Activated naive CD4-positive, alpha-beta T cell treated with Interleukin-2 at 50 U/mL for 16 hours (primary cell): Measurements from ENCODE around the gene ZNF423.
"Not testable (repeated sequence)": the region's sequence is repeated elsewhere in the genome, so short reads cannot be mapped to it uniquely, and the experiment has no call there.

Experiments
- DNase-seq: peaks from one replicate; pipeline ENCODE4 v3.0.0-alpha.2; 2020

ZNF423 gene

GRCh38 chr16:49523435-49524159 is 332.3 kb downstream of the ZNF423 start:
- DNase-seq = no peak

- DNase-seq = no peak
Measured at GRCh38 chr16:49521734-49522325, 334.1 kb downstream of the ZNF423 start.

GRCh38 chr16:49520492-49521038 is 335.3 kb downstream of the ZNF423 start:
- DNase-seq = no peak

GRCh38 chr16:49519741-49520140 is 336.2 kb downstream of the ZNF423 start:
- DNase-seq = no peak

DNA sequence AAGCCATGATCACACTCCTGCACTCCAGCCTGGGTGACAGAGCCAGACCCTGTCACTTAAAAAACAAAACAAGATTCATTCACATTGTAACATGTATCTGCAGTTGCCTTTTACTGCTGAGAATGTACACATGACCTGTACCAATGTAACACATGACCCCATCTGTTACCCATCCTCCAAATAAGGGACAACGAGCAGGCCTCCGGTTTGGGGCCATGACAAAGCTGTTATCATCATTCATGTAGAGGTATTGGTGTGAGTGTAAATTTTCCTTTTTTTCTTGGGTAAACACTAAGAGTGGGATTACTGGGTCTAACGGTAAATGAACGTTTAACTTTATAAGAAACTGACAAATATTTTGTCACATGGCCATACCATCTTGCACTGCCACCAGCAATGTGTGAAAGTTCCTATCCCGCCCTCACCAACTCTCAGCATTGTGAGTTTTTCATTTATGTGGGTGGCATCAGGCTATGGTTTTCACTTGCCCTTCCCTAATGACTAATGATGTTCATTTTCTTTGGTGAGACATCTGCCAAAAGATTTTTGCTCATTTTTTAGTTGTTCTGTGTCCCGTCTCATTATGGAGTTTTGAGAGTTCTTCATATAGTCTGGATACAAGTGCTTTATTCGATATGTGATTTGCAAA is 336.8 kb downstream of the ZNF423 start:
- no peak for DNase-seq

DNA sequence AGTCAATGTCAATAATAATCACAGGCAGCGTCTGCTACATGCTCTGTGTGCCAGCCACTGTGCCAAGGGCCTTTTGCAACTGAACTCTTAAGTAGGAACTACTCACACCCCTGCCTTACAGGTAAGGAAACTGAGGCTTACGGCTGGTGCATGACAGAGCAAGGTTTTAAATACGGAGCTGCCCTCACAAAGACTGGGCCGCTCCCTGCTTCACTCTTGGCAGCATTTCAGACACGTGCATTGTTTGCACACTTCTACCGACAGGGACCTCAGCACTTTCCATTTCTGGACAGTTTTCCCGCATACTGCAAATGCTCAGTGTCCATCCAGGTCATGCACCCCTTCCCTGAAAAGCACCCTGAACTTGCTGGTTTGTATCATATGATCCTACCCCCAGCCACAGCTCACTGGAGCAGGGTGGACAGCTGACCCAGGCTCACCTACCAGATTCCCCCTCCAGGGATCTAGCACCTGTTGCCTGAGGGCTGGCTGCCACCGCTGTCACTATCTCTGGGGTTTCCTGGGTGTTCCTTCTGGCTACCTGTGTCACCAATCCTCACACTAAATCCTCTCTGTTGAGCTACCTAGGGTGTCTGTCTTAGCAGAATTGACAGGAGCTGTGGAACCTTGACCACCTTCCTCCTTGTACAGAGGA is 339.4 kb downstream of the ZNF423 start:
- DNase-seq = no peak

- no peak for DNase-seq
Measured at GRCh38 chr16:49515861-49516260, 340.1 kb downstream of the ZNF423 start.

DNA sequence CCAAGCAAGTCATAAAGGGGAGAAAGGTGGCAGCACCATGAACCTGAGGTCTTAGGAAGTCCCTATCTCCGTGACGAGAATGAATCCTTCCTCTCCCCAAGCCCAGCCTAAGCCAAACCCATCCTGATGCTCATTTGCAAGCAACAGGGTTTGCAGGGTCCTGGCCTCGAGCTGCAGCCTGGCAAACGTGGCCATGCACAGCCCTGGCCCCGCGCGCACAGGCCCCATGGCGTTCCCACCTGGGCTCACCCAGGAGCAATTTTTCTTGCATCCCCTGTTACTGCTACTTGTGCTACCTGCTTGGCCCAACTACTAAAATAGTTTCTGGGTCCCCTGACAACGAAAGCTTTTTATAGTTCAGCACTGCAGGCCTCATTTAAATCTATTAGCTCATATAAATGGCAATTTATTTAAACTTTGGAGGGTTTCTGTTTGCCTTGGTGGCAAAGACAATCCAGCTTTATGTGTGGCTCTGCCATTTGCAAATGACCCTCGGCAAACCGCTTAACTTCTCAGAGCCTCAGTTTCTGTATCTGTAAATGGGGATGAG is 340.8 kb downstream of the ZNF423 start:
- no peak for DNase-seq

DNA sequence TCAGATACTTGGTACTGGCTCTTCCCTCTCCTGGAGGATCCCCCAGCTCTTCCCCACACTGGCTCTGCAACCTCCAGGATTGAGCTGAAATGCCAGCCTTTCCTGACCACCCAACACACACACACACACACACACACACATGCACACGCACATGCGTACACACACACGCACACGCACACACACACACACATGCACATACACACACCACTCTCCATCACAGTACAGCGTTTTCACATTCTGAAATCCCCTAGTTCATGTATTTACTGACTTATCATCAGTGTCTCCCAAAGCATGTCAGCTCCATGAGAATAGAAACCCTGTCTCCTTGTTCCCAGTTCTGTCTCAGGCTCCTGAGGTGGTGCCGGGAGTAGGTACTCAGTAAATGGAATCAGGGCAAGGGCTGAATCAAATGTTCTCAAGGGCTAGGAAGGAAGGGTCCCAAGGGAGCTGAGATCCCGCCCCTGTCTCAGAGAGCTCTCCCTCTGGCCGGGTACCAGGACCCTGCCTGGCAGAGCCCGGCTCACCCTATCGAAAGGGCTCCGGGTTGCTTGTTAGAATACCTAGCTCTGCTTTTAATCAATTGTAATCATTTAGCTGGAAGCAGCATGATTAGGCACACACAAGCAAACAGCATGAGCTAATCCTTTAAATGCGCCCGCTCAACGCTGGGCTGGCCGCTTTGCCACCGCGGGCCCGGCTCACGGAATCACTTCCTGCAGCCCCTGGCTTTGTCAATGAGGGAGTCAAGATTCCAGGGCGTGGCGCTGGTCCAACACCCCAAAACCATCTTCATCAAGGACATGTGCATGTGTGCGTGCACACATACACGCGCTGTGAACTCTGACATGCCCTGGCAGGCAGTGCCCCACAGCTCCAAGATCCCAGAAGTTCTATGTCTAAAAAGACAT is 341.6 kb downstream of the ZNF423 start:
- no peak for DNase-seq

DNA sequence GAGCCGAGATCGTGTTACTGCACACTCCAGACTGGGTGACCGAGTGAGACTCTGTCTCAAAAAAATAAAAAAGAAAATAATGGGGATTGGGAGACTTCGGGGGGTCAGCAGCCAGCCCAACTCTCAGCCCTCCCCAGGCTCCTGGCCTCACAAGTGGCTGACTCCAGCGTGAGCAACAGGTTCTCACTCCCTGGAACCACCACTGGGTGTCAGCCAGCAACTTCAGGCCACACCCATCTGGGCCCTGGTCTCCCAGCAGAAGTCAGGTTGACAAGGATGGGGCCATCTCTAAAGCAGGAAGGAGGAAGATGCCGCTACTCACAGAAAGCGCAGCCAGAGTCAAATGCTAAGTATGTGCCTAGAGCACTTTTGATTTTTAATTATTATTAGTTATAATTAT is 342.9 kb downstream of the ZNF423 start:
- DNase-seq = no peak

DNA sequence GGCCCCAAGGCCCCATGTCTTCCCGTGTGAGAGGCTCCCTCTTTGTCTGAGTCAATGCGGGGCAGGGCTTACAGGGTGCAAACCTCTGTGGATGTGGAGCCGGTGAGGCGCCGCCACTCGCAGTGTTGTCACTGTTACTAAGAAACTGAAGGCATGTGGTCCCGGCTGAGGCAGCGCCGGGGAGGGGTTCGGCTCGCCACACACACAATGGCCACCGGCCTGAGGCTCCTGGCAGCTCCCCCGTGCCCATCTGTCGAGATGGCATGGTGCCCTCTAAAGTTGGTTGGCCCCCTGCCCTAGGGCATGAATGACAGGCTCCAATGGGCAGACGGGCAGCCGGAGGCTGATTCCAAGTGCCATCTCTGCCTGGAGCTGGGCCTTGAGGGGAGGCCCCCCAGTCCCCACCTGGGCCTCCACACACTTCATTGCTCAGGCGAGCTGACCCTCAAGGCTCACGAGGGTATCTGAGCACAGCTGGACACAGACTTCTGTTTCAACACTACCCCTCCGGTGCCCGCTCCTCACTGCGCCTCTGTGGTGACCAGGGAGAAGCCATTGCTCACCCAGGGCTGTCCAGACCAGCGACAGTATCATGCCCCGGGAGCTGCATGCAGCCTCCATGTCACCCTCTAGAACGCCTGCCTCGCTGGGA is 345.1 kb downstream of the ZNF423 start:
- DNase-seq = no peak

DNA sequence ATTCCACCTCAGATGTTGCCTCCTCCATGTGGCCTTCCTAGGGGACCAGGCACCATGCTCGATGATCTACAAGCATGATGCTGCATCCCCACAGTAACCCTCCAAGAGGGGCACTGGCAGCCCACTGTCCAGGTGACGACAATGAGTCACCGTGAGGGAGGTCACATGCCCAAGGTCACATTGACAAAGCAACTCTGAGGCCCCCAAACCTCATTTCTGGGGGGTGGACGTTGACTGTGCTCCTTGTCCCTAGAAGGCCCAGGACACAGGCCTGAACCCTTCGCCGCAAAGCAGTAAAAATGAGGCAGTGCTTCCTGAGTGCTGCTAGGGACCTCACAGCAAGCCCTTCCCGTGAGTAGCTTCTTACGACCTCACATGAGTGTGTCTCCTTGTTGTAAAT is 345.8 kb downstream of the ZNF423 start:
- no peak for DNase-seq

DNA sequence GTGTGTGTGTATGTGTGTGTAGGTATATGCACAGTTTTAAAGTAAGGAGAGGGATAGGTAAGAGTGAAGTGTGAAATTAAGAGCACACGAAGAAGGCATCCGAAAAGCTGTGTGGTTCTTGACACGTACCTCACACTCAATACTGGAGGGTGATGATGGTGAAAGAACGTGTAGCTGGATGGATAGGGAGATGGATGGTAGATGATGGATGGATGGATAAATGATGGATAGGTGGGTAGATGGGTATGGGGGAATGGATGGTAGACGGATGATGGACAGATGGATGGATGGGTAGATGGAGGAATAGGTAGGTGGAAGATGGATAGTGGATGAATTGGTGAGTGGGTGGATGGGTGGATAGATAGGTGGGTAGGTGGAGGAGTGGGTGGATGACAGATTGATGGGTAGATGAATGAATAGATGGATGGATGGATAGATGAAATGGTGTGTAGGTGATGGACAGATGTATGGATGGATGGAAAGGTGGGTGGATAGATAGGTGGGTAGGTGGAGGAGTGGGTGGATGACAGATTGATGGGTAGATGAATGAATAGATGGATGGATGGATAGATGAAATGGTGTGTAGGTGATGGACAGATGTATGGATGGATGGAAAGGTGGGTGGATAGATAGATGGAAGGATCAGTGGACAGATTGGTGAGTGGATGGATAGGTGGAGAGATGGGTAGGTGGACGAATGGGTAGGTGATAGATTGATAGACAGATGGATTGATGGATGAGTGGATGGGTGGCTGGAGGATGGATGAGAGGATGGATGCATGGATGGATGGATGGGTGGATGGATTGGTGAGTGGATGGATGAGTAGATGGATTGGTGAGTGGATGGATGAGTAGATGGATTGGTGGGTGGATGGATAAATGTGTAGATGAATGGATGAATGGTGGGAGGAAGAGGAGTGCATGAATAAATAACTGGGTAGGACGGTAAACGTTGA is 349.6 kb downstream of the ZNF423 start:
- DNase-seq = not testable (repeated sequence)

DNA sequence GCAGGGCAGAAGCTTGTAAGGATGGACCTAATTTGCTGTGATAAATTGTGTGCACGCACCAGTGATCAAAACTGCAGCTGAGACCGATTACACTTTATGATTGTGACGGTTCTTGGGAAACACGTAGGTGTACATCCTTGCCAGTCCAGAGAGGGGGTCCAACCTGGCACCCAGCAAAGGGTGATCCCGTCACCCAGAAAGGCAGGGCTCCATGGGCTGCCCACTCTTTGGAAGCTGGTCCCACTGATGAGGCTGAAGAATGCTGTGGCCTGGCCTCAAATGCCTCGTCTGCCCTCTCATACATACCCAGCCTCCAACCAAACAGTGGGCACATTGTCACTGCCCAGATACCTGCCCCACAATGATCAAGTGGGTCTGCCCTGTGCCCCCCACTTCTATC is 350.4 kb downstream of the ZNF423 start:
- DNase-seq = no peak

- no peak for DNase-seq
Measured at GRCh38 chr16:49504626-49505025, 351.3 kb downstream of the ZNF423 start.

GRCh38 chr16:49504023-49504364 is 351.9 kb downstream of the ZNF423 start:
- no peak for DNase-seq

GRCh38 chr16:49503256-49504022 is 352.5 kb downstream of the ZNF423 start:
- DNase-seq = no peak

DNA sequence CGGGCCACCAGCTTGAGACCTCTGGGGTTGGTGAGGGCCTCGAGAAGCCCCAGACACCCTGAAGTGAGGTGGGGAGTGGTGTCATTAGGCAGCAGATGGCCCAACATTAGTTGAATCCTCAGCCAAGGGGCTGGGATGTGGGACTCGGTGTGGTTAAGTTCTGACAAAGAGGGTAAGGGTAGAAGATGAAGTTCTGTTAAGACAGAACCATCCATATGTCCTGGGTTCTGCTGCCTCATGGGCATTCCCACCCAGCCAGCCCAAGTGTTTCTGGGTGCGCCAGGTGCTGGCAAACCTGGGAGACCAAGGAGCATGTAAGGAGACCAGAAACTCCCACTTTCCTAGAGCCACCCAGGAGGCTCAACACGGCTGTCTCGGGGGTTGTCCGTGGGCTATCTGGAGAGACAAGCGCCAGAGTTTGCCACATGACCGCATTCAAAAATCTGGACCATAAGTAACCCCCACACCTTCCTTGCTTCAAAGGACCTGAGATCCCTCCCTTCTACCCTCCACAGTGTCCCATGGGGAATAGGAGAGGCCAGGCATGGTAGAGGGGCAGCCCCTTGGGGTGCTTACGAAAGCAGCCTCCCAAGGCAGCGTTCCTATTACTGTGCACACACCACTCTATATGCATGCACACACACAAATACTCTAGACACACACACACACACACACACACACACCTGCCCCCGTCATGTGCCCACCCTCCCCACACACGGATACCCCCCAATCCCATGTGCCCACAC is 353.6 kb downstream of the ZNF423 start:
- no peak for DNase-seq
